ENCODE measurements around the gene TET1.

TET1 gene

GRCh38 chr10:68618234-68618633, 58.1 kb downstream of the TET1 start:
- Histone ChIP-seq H3K27ac (replicated peaks) (no peak overlapping the region), H3K4me3 (replicated peaks; ENCODE audit: insufficient read depth, low read length) (no peak overlapping the region), H3K27me3 (ENCODE audit: insufficient read depth, poor library complexity, severe bottlenecking) (no peaks in the 10 kb centered on the region)
- DNase-seq (ENCODE audit: low read depth in 1 of 2, low spot score in 1 of 2) = no peak
- TF ChIP-seq POLR2AphosphoS5 (IDR thresholded peaks at IDR 0.05; ENCODE audit: low read depth) = no peak
- TF ChIP-seq REST (IDR thresholded peaks at IDR 0.05; ENCODE audit: insufficient replicate concordance, low read depth) = no peak
- no peak for TF ChIP-seq SPI1 (IDR thresholded peaks at IDR 0.05; ENCODE audit: borderline replicate concordance, low read depth)
- TF ChIP-seq GABPA (IDR thresholded peaks at IDR 0.05; ENCODE audit: low read depth) = no peak
- TF ChIP-seq, protein P1, sequence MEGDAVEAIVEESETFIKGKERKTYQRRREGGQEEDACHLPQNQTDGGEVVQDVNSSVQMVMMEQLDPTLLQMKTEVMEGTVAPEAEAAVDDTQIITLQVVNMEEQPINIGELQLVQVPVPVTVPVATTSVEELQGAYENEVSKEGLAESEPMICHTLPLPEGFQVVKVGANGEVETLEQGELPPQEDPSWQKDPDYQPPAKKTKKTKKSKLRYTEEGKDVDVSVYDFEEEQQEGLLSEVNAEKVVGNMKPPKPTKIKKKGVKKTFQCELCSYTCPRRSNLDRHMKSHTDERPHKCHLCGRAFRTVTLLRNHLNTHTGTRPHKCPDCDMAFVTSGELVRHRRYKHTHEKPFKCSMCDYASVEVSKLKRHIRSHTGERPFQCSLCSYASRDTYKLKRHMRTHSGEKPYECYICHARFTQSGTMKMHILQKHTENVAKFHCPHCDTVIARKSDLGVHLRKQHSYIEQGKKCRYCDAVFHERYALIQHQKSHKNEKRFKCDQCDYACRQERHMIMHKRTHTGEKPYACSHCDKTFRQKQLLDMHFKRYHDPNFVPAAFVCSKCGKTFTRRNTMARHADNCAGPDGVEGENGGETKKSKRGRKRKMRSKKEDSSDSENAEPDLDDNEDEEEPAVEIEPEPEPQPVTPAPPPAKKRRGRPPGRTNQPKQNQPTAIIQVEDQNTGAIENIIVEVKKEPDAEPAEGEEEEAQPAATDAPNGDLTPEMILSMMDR (IDR thresholded peaks at IDR 0.05; ENCODE audit: insufficient read depth, low read length) = no peak

- TF ChIP-seq REST (IDR thresholded peaks at IDR 0.05; ENCODE audit: insufficient replicate concordance, low read depth) (no peak), GABPA (IDR thresholded peaks at IDR 0.05; ENCODE audit: low read depth) (no peak), SPI1 (IDR thresholded peaks at IDR 0.05; ENCODE audit: borderline replicate concordance, low read depth) (no peak), POLR2AphosphoS5 (IDR thresholded peaks at IDR 0.05; ENCODE audit: low read depth) (no peak)
- TF ChIP-seq, protein P1 (IDR thresholded peaks at IDR 0.05; ENCODE audit: insufficient read depth, low read length) = no peak
- DNase-seq (ENCODE audit: low read depth in 1 of 2, low spot score in 1 of 2) = no peak
- no peak overlapping the region for H3K27ac ChIP-seq (replicated peaks)
Observed at GRCh38 chr10:68619595-68619994, 59.5 kb downstream of the TET1 start.

DNA sequence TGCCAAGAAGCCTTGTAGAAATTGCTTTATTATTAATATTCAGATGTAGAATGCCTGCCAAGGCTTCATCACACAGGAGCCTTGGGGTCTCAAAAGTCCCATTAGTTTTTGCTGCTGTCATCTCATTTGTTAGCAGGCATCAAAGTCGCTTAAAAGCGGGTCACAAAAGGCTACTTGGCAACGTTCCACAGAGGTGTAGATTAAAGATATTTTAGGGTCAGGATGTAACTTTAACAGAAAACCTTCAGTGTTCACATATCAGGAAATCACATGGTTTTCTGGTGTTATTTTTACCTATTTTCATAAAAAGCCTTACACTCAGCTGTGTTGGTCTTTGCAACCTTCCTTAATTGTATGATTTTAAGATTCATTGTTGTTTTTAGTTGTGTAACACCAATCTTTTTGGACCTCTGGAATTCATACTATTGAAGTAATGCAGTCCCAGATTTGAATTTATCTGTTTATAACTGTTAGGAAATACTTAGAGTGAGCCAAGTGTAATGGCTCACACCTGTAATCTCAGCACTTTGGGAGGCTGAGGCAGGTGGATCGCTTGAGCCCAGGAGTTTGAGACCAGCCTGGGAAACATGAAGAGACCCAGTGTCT, 65.3 kb downstream of the TET1 start:
- DNase-seq (ENCODE audit: low read depth in 1 of 2, low spot score in 1 of 2) = no peak

More at GRCh38 chr10:68619595-68619994, 59.5 kb downstream of the TET1 start:
- H3K4me3 ChIP-seq (replicated peaks; ENCODE audit: insufficient read depth, low read length) = no peak overlapping the region
- H3K27me3 ChIP-seq (ENCODE audit: insufficient read depth, poor library complexity, severe bottlenecking) = no peaks in the 10 kb centered on the region

More for the DNA sequence above, 65.3 kb downstream of the TET1 start:
- TF ChIP-seq GABPA (IDR thresholded peaks at IDR 0.05; ENCODE audit: low read depth) (no peak), REST (IDR thresholded peaks at IDR 0.05; ENCODE audit: insufficient replicate concordance, low read depth) (no peak), POLR2AphosphoS5 (IDR thresholded peaks at IDR 0.05; ENCODE audit: low read depth) (no peak), SPI1 (IDR thresholded peaks at IDR 0.05; ENCODE audit: borderline replicate concordance, low read depth) (no peak)
- TF ChIP-seq, protein P1 (IDR thresholded peaks at IDR 0.05; ENCODE audit: insufficient read depth, low read length) = no peak
- Histone ChIP-seq H3K4me3 (replicated peaks; ENCODE audit: insufficient read depth, low read length) (no peak overlapping the region), H3K27ac (replicated peaks) (no peak overlapping the region), H3K27me3 (ENCODE audit: insufficient read depth, poor library complexity, severe bottlenecking) (no peaks in the 10 kb centered on the region)

Data from HL-60 (cell line).